Stimulated activated naive CD4-positive, alpha-beta T cell treated with Interleukin-2 at 50 U/mL for 16 hours (primary cell): ENCODE data around the gene SLC6A1.

ENCODE experiments used
- DNase-seq: peaks from one replicate; lab custom pipeline; 2025; lab: John Stamatoyannopoulos, UW

SLC6A1 gene

GRCh38 chr3:10992017-10992942, at the start of gene SLC6A1:
TSS of gene SLC6A1 (plus strand) at chr3:10992748. CDS start at chr3:11017212, 24,464 bp downstream.
- no peak for DNase-seq

DNA sequence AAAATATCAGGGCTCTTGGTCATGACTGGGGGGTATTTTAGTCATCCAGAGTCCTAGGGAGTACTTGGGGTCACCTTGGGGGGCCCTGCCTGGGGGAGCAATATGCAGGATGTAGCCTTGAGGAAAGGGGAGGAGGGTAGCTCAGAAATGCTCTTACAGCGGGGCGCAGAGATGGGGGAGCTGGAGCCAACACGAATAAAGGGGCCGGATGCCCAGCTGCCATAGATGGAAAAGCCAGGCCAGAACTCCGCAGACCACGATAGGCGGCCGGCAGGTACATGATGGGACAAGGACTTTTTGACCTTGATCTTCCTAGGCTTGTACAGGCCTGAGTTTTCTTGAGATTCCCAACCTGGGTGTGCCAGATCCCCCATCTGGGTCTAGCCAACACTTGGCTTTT, 47.7 kb upstream of the SLC6A1 start:
- no peak for DNase-seq

- no peak for DNase-seq
These were observed 46.8 kb upstream of the SLC6A1 start for GRCh38 chr3:10945683-10946287.

GRCh38 chr3:10946526-10946925, 46.0 kb upstream of the SLC6A1 start:
- DNase-seq = no peak

DNA sequence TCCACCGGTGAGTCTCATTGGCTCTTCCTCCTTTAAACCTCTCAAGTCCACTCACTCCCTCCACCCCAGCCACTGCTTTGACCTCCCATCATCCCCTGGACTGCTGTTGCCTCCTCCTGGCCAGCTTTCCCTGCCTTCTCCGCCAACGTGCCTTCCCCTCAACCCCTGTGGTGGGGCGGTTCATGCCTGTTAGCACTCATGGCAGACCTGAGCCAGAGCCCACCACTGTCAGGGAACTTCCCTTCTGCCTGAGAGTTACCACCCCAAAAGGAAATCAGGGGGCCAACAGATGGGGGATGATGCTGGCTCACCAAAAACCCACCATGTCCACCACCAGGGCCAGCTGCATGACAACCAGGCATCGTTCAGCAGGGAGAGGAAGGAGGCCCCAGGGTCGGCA, 44.2 kb upstream of the SLC6A1 start:
- DNase-seq = no peak

- no peak for DNase-seq
These were observed 43.4 kb upstream of the SLC6A1 start for GRCh38 chr3:10949197-10949596.

- no peak for DNase-seq
These were observed 41.9 kb upstream of the SLC6A1 start for GRCh38 chr3:10950476-10951294.

DNA sequence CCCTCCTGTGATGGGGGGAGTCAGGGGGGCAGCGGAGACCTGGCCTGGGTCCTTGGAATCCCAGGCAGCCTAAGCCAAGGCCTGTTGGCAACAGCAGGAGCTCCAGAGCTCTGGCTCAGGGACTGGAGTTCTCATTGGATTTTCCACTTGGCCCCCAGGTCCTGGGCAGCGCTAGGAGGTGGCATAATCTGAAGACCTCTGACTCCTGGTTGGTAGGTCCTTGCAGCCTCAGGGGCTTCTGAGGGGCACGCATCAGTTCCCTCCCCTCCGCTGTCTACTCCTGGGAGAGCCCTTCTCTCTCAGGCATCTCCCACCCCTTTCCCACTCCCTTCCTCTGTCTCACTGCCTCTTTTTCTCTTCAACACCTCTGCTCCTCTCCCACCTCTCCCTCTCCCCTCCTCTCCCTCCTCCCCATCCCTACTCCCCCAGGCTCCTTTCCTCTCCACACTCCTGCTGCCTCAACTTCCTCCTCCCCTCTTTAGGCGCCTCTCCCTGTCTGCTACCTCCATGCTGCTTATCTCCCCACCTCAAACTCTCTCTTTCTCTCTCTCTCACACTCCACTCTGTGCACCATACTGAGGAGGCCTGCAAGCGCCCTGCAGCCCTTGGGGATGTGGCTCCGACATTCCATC, 41.1 kb upstream of the SLC6A1 start:
- no peak for DNase-seq

- no peak for DNase-seq
These were observed 40.0 kb upstream of the SLC6A1 start for GRCh38 chr3:10952525-10952924.

GRCh38 chr3:10954740-10955139, 37.8 kb upstream of the SLC6A1 start:
- no peak for DNase-seq

DNA sequence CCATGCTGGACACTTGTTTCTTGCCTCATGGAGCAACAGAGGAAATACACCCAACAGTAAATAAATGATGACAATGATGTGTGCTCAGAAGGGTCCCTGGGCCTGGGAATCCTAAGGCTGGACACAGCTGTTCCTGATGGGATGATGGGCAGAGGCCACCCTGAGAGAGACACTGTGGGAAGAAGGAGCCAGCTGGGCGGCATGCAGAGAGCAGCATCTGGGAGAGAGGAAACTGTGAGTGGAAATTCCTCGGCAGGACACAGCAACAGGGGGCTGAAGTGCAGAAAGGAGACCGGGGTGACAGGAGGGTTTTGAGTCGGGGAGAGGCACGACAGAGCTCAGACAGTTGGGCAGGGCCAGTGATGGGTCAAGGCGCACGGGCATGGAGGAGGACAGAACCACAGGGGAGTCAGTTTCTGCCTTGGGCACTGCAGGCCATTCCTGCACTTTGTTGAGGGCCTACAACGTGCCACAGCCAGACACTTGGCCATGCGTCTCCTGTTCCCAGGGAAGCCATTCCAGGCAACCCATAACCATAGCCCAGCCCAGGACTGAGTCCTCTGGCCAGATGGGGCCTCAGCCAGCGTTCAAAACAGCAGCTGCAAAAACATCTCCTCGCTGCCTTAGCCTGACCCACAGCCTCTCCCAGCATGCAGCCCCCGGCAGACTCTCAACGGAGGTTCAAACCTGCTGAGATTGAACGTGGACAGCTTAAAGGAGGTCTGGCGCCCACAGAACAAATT, 36.7 kb upstream of the SLC6A1 start:
- DNase-seq = no peak

- no peak for DNase-seq
These were observed 36.0 kb upstream of the SLC6A1 start for GRCh38 chr3:10956531-10956930.

DNA sequence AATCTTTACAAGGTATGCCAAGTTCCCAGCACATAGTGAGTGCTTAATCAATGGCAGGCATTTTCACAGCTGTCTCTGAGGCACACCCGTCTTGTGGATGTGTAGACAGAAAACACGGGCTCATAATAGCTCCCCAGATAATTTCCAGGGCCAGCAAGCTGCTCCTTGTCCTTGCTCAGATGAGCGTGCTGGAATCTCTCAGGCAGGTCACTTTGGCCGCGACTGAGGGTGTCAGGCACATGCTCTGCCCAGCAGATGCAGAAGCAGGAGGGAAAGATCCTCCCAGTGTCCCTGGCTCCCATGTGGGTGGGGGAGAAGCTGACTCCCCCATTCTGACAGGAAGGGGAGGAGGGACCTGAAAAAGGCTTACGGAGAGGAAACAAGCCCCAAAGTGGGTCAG, 35.6 kb upstream of the SLC6A1 start:
- no peak for DNase-seq

DNA sequence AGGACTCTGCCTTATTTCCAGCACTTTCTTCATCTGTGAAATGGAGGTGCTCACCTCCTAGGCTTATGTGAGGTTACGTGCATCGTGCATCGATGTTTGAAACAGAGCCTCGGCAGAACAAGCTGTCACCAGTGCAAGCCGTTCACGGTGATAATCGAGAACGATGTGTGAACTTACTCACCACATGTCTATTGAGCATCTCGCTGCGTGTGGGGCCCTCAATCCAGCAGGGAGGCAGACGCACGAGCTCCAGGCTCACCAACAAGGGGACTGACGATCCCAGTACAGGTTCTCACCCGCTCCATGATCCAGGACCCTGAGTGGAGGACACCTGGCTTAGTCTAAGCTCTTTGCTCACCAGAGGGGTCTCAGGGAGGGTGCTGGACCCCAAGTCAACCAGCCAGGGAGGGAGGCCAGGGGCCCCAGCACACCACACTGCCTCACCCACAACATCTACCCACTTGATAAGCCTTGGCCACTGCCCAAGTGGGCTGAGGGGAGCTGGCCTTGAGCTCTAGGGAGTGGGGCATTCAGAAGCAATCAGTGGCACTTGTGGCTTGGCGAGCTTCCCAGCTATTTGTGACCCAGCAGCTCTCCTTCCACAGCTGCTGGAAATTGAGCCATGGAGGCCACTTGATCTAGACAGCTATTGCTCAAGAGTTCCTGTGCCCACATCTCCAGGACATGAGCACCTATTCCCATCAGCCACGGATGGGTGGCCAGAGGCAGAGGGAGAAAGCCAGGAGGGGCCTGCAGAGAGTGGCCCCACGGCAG, 34.4 kb upstream of the SLC6A1 start:
- DNase-seq = no peak

DNA sequence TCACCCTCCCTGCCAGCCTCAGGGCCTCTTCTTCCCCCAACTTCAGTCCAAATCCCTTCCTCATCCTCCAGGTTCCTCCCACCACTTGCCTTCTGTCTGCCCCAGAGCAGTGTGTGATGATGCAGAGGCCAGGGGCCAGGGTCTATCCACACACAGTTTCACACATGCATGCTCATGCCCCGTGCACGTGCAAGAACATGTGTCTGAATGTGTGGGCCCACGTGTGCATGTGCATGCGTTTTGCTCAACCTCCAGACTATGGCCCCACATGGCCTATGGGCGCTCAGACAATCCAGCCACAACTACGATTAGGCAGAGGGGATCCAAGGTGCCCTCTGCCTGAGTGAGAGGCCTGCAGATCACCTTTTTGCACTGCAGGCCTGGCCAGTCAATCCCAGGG, 32.3 kb upstream of the SLC6A1 start:
- no peak for DNase-seq

GRCh38 chr3:10961921-10962320, 30.6 kb upstream of the SLC6A1 start:
- no peak for DNase-seq

GRCh38 chr3:10962481-10963036, 30.0 kb upstream of the SLC6A1 start:
- DNase-seq = no peak

- DNase-seq = no peak
These were observed 27.9 kb upstream of the SLC6A1 start for GRCh38 chr3:10964537-10965167.

DNA sequence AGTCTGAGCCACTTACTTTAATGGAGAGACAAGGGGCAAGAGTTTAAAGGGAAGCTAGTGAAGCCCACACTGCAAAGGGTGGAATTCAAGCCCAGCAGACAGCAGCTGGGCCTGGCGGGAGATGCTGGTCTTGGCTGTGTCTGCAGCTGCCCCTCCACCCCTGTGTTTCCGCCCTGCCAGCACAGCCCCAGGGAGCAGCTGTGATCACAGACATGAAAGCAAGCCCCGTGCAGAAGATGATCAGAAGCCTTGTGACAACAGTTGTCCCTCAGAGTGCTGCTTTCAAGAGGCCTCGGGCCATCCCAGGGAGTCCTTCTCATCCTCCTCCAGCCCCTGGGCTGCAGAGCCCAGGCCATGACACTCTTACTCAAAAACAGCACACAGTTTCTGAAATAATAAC, 24.1 kb upstream of the SLC6A1 start:
- no peak for DNase-seq
